RWPE2 (cell line): Measurements from ENCODE around the gene MYOZ1.

ENCODE experiments used
- ATAC-seq: fragments of 200-7000 bp; cut with Tn5 transposase; 3 replicates; pipeline ENCODE4 v1.9.1; 2021; ENCODE audit warnings: low read depth
- DNase-seq: peaks from one replicate; pipeline ENCODE4 v3.0.0-alpha.2; 2020; ENCODE audit warnings: low spot score
- H3K27ac ChIP-seq: fragments of 450-650 bp; 2 replicates; pipeline ENCODE4 v1.5.1; 2017; ENCODE audit warnings: mild to moderate bottlenecking; ENCODE audit not compliant: poor library complexity, severe bottlenecking
- H3K27me3 ChIP-seq: fragments of 250-450 bp; sonication (Bioruptor Pico); 2 replicates; pipeline ENCODE4 v1.5.1; 2021; ENCODE audit warnings: mild to moderate bottlenecking, moderate library complexity; ENCODE audit not compliant: insufficient read depth, poor library complexity, severe bottlenecking
- H3K36me3 ChIP-seq: fragments of 250-450 bp; sonication (Bioruptor Pico); 2 replicates; pipeline ENCODE4 v1.5.1; 2020; ENCODE audit warnings: low read depth, mild to moderate bottlenecking, moderate library complexity
- H3K4me1 ChIP-seq: fragments of 250-450 bp; sonication (Bioruptor Pico); 2 replicates; pipeline ENCODE4 v1.5.1; 2021; ENCODE audit warnings: mild to moderate bottlenecking, moderate library complexity; ENCODE audit not compliant: insufficient read depth, poor library complexity, severe bottlenecking
- H3K4me3 ChIP-seq: fragments of 250-450 bp; sonication (Bioruptor Pico); 2 replicates; pipeline ENCODE4 v1.5.1; 2021; ENCODE audit warnings: mild to moderate bottlenecking, moderate library complexity; ENCODE audit not compliant: severe bottlenecking
- H3K9me3 ChIP-seq: fragments of 250-450 bp; sonication (Bioruptor Pico); 2 replicates; pipeline ENCODE4 v1.5.1; 2021; ENCODE audit warnings: mild to moderate bottlenecking, moderate library complexity; ENCODE audit not compliant: severe bottlenecking
- TF ChIP-seq, protein P1 (sequence below): fragments of 450-650 bp; IDR thresholded peaks from one replicate; pipeline ENCODE4 v1.5.1; 2017; ENCODE audit warnings: mild to moderate bottlenecking, moderate library complexity; ENCODE audit not compliant: poor library complexity, severe bottlenecking

Gene MYOZ1

DNA sequence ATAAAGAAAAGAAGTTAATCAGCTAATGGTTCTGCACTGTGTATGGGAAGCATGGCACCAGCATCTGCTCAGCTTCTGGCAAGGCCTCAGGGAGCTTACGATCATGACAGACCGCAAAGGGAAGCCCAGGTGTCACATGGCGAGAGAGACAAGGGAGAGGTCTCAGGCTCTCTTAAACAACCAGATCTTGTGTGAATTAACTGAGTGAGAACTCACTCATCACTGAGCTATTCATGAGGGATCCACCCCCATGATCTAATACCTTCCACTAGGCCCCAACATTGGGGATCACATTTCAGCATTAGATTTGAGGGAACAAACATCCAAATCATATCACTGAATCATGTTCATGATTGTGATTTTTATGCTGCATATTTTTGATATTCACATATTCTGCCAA lies 55.9 kb downstream of the MYOZ1 start:
- Histone ChIP-seq H3K4me3 (no peak overlapping the region), H3K27me3 (no peaks in the 10 kb centered on the region), H3K36me3 (no peaks in the 10 kb centered on the region), H3K9me3 (peaks cover 5% of the 10 kb centered on the region), H3K27ac (no peak overlapping the region), H3K4me1 (peaks cover 30% of the 10 kb centered on the region)
- DNase-seq (no peak), ATAC-seq (peak; percentile 49; the same call in 2 of the 3 replicates)
- TF ChIP-seq, protein P1, sequence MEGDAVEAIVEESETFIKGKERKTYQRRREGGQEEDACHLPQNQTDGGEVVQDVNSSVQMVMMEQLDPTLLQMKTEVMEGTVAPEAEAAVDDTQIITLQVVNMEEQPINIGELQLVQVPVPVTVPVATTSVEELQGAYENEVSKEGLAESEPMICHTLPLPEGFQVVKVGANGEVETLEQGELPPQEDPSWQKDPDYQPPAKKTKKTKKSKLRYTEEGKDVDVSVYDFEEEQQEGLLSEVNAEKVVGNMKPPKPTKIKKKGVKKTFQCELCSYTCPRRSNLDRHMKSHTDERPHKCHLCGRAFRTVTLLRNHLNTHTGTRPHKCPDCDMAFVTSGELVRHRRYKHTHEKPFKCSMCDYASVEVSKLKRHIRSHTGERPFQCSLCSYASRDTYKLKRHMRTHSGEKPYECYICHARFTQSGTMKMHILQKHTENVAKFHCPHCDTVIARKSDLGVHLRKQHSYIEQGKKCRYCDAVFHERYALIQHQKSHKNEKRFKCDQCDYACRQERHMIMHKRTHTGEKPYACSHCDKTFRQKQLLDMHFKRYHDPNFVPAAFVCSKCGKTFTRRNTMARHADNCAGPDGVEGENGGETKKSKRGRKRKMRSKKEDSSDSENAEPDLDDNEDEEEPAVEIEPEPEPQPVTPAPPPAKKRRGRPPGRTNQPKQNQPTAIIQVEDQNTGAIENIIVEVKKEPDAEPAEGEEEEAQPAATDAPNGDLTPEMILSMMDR, result no peak

DNA sequence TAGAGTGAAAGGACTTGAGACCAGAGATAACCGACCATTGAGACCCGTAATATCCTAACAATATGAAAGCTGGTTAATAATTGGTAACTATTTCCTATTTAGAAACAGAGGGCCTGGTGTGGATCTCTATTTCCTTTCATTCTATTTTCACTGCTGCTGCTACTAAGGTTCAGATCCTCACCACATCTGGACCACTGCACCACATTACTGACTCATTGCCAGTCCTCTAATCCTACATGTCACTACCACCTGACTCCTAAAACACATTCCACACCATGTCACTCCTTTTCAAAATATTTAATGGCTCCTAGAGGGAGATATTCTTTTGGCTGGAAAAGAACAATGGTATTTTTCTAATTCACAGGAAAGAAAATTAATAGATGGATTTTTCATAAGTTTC lies 56.5 kb downstream of the MYOZ1 start:
- TF ChIP-seq, protein P1, result no peak
- DNase-seq, result no peak
- Histone ChIP-seq H3K27ac (no peak overlapping the region), H3K9me3 (peaks cover 5% of the 10 kb centered on the region), H3K27me3 (no peaks in the 10 kb centered on the region), H3K4me1 (peaks cover 30% of the 10 kb centered on the region), H3K4me3 (no peak overlapping the region), H3K36me3 (no peaks in the 10 kb centered on the region)
- ATAC-seq, result no peak

DNA sequence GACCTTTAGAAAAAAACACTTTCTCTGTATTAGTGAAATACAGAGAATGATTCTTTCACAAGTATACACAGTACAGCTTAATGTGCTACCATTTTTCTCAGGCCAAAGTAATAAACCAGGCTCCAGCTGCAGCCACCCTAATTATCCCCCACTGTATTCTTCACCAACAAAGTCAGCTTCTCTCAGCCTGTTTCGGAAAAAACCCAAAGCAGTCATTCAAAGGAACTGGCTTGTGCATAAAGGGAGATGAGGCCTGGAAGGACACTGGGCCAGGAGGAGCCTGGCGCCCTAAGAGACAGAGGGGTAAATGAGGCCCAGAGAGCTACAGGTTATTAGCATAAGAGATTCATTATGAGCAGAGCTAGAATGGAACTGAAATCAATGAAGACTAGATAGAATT lies 59.4 kb downstream of the MYOZ1 start:
- Histone ChIP-seq H3K36me3 (no peaks in the 10 kb centered on the region), H3K27ac (no peak overlapping the region), H3K9me3 (peaks cover 5% of the 10 kb centered on the region), H3K4me3 (no peak overlapping the region), H3K27me3 (no peaks in the 10 kb centered on the region), H3K4me1 (peaks cover 20% of the 10 kb centered on the region)
- no peak for ATAC-seq
- TF ChIP-seq, protein P1, result no peak
- no peak for DNase-seq
